Measurements from ENCODE around the gene FAM151B.

- TF ChIP-seq CTCF (conservative IDR thresholded peaks at IDR 0.05) (no peak), ZFX (IDR thresholded peaks at IDR 0.05) (no peak)
These were observed 464 bp upstream of the FAM151B start for GRCh38 chr5:80487444-80487828.
